ENCODE measurements around the gene TARBP2.

DNA sequence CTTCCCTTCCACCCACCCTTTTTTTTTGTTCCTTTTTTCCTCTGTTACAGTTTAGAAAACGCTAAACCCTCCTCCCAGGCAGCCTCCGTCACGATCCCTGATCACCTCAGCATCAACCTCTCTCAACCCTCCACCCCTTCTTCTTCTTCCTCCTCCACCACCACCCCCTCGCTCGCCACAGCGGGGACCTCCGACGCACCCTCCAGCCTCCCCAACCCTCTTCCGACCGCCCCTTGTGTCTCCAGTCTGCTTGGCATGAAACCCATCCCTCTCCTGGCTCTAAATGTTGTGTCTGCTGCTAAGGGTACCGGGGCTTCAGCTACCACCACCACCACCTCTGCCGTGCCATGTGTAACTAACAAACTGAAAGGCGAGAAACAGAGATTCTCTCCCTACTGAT lies 26.3 kb upstream of the TARBP2 start:
- TF ChIP-seq, protein P1, sequence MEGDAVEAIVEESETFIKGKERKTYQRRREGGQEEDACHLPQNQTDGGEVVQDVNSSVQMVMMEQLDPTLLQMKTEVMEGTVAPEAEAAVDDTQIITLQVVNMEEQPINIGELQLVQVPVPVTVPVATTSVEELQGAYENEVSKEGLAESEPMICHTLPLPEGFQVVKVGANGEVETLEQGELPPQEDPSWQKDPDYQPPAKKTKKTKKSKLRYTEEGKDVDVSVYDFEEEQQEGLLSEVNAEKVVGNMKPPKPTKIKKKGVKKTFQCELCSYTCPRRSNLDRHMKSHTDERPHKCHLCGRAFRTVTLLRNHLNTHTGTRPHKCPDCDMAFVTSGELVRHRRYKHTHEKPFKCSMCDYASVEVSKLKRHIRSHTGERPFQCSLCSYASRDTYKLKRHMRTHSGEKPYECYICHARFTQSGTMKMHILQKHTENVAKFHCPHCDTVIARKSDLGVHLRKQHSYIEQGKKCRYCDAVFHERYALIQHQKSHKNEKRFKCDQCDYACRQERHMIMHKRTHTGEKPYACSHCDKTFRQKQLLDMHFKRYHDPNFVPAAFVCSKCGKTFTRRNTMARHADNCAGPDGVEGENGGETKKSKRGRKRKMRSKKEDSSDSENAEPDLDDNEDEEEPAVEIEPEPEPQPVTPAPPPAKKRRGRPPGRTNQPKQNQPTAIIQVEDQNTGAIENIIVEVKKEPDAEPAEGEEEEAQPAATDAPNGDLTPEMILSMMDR (IDR thresholded peaks at IDR 0.05), result no peak
- no peak for TF ChIP-seq POLR2A (IDR thresholded peaks at IDR 0.05)
